Measurements from ENCODE around the gene PLPPR5. TPM values are rescaled to one million over a fixed set of nuclear protein-coding genes. Genes with fewer than 3 reads are reported as not detected.

The PLPPR5 gene
- total and polyA plus RNA-seq, 10 of the 15 experiments (the other 5 are each of a cell fraction or from before 2014, with no cell fraction given): under 0.01 to 0.11 (median 0.02) TPM; not detected in 7

GRCh38 chr1:98849969-98850636, 154.6 kb downstream of the PLPPR5 start:
- no peak overlapping the region for H3K4me3 ChIP-seq
- no peaks in the 10 kb centered on the region for H3K36me3 ChIP-seq (ENCODE audit: control insufficient read depth in 2 of 2, insufficient read depth in 2 of 2, low read length in 1 of 2)
- H3K79me2 ChIP-seq (ENCODE audit: control insufficient read depth, insufficient read depth, low read length): no peaks in the 10 kb centered on the region
- no peak overlapping the region for H3K4me2 ChIP-seq (ENCODE audit: control insufficient read depth, insufficient read depth)
- no peak for FAIRE-seq
- no TSS peak for BruUV-seq (replicated peaks)
- ATAC-seq: peak; percentile 75
- H3K9ac ChIP-seq (ENCODE audit: control insufficient read depth, insufficient read depth, low read length): no peak overlapping the region
- no peak overlapping the region for H2AFZ ChIP-seq (ENCODE audit: control insufficient read depth, low read depth, low read length)
- no peaks in the 10 kb centered on the region for H3K4me1 ChIP-seq (ENCODE audit: control insufficient read depth, insufficient read depth, low read length)
- H3K9me3 ChIP-seq (replicated peaks; ENCODE audit: control insufficient read depth, insufficient read depth, low read length): no peaks in the 10 kb centered on the region
- ChIA-PET POLR2A (no interaction called here), CTCF (no interaction called here), SMC1A (ENCODE audit: uncharacterized antibody, unreplicated experiment) (no interaction called here), RAD21 (ENCODE audit: unreplicated experiment) (no interaction called here)
- no peak overlapping the region for H3K27ac ChIP-seq (ENCODE audit: control insufficient read depth, insufficient read depth)
- intact Hi-C loops (cut with micrococcal nuclease; ENCODE audit: unreplicated experiment) (no loop called here), in situ Hi-C loops (cut with MboI) (no loop called here)
- no peaks in the 10 kb centered on the region for H3K27me3 ChIP-seq (replicated peaks in 1 of 2; ENCODE audit: control insufficient read depth in 2 of 2, insufficient read depth in 2 of 2, low read length in 1 of 2)
- no peak for DNase-seq (ENCODE audit: low read depth, low spot score)
- 95% methylated on average over 1 of the region's 1 CpG for WGBS (ENCODE audit: insufficient coverage, insufficient replicate concordance, low lambda C conversion rate, missing lambda C conversion rate)
- no peaks in the 10 kb centered on the region for H4K20me1 ChIP-seq (ENCODE audit: control insufficient read depth, insufficient read depth)
- TF ChIP-seq CUX1 (IDR thresholded peaks at IDR 0.05; ENCODE audit: insufficient replicate concordance, low read depth, low read length) (no peak), MTA2 (IDR thresholded peaks at IDR 0.05; ENCODE audit: low read depth) (peak; percentile 79)

Data from GM12878 (cell line).